NT2/D1 (cell line): Measurements from ENCODE around the gene LIPN.

Source experiments
- DNase-seq: peaks from one replicate; pipeline ENCODE4 v3.0.0-alpha.2; 2011; ENCODE audit warnings: low read depth, low spot score
- H3K27me3 ChIP-seq: 2 replicates; pipeline ENCODE4 v1.6.0; 2011; ENCODE audit warnings: mild to moderate bottlenecking; ENCODE audit not compliant: insufficient read length, insufficient read depth
- H3K36me3 ChIP-seq: 2 replicates; pipeline ENCODE4 v1.6.1; 2011; ENCODE audit warnings: mild to moderate bottlenecking, low read length, mixed read lengths; ENCODE audit not compliant: insufficient read depth, insufficient read length
- H3K4me1 ChIP-seq: 2 replicates; pipeline ENCODE4 v1.5.1; 2011; ENCODE audit not compliant: insufficient read depth, insufficient read length
- H3K4me3 ChIP-seq: 2 replicates; pipeline ENCODE4 v1.5.1; 2011; ENCODE audit warnings: low read depth; ENCODE audit not compliant: insufficient read length
- H3K9ac ChIP-seq: 2 replicates; pipeline ENCODE4 v1.6.0; 2011; ENCODE audit warnings: low read depth; ENCODE audit not compliant: insufficient read length
- H3K9me3 ChIP-seq: 2 replicates; pipeline ENCODE4 v1.5.1; 2011; ENCODE audit warnings: mild to moderate bottlenecking, low read length; ENCODE audit not compliant: insufficient read depth
- SUZ12 ChIP-seq: IDR thresholded peaks from 2 replicates; pipeline ENCODE4 v1.6.1; 2011; ENCODE audit not compliant: insufficient read length, insufficient read depth; ENCODE audit errors: extremely low read depth
- YY1 ChIP-seq: IDR thresholded peaks from 2 replicates; pipeline ENCODE4 v1.6.1; 2011; ENCODE audit not compliant: insufficient read length, insufficient read depth
- ZNF274 ChIP-seq: IDR thresholded peaks from 2 replicates; pipeline ENCODE4 v1.6.1; 2011; ENCODE audit warnings: mild to moderate bottlenecking, low read depth, low read length

Gene LIPN

DNA sequence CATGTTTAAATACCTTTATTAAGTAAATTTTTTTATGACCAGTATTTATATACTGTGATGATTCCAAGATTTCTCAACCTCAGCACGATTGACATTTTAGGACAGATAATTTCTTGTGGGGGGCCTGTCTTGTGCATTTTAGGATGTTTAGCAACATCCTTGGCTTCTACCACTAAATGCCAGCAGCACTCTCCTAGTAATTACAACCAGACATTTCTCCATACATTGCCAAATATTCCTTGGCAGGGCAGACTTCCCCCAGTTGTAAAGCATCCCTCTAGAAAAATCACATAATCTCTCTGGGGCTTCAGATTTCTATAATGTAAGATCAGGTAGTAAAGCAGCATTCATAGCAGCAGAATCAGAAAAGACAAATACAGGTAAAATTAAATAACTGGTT is 34.9 kb downstream of the LIPN start:
- no peak overlapping the region for H3K4me3 ChIP-seq
- no peak for DNase-seq
- no peaks in the 10 kb centered on the region for H3K27me3 ChIP-seq
- no peaks in the 10 kb centered on the region for H3K9me3 ChIP-seq
- no peak overlapping the region for H3K9ac ChIP-seq
- no peaks in the 10 kb centered on the region for H3K4me1 ChIP-seq
- TF ChIP-seq ZNF274 (no peak), YY1 (no peak), SUZ12 (no peak)
- H3K36me3 ChIP-seq: no peaks in the 10 kb centered on the region

DNA sequence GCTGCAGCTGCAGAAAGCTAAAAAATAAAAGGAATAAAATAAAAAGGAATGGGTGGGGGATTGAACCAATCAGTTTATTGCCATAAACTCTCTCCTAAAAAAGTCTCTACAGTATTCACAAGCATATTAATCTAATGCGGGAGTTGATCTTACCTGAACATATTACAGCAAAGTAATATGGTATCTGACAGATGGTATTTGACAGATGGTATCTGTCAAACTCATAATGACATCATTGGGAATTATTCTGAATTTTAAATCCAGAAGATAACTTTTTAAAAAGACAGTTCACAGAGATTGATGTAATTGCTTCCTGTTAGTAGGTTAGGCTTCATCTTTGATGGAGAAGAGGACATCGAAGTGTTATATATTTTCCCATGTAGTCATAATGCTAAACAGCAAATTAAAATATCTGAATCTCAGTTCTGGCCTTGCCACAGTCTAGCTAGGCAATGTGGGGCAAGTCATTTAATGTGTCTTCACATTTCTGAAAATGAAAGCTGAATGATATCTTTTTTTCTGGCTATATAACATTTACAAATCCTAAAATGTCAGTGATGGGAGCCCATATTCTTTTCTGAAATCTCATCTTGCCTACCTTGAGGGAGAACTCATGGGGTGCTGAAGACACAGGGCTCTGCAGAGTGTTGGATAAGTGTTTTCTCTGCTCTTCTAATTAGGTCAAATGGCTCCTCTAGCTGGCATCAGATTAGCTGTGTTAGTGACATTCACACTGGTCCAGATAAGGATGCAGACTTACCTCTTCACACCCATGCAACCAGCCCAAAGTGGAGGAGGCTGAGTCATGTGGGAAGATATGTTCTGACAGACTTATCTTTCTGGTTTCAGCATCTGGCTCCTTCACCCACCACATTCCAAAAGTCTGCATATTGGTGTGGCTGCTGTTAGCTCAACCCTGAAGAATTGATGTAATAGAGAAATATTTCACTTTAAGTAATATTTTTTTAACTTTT is 40.6 kb downstream of the LIPN start:
- no peaks in the 10 kb centered on the region for H3K27me3 ChIP-seq
- H3K9me3 ChIP-seq: no peaks in the 10 kb centered on the region
- H3K9ac ChIP-seq: no peak overlapping the region
- no peak overlapping the region for H3K4me3 ChIP-seq
- DNase-seq: no peak
- TF ChIP-seq YY1 (no peak), ZNF274 (no peak), SUZ12 (no peak)
- H3K36me3 ChIP-seq: no peaks in the 10 kb centered on the region
- peaks cover 2% of the 10 kb centered on the region for H3K4me1 ChIP-seq

DNA sequence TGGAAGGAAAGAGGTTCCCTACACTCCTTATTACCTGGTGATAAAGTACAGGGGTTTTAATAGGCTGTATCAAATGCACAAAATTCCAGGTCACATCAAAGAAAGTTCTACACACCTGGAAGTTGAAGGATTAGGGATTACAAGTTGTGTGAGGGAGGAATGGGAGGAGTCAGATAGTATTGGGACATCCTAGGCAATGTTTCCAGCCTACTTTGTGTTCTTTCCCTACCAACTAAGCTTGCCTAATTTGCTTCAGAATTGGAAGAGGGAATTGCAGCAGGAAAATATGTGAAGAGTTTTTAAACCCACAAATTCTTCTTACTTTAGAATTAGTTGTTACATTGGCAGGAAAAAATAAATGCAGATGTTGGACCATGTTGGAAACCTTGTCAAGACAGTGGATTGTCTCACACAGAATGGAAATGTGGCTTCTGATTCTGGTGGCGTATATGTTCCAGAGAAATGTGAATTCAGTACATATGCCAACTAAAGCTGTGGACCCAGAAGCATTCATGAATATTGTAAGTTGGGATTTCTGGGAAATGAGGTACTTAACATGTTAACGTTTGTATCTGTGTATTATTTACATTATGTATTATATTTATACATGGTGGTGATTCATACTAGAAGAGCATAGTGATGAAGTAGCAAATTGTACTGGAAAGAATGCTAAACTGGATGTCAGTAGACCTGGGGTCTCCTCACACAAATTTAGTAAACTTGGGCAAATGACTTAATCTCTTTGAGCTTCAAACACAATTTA is 42.9 kb downstream of the LIPN start, which contains the start of gene LIPM:
LIPM (plus strand) TSS at position 208 of the 763 bp plus-strand sequence; CDS start at position 375, 167 bp downstream.
- DNase-seq: no peak
- H3K36me3 ChIP-seq: no peaks in the 10 kb centered on the region
- peaks cover 2% of the 10 kb centered on the region for H3K4me1 ChIP-seq
- no peak within 1 kb of the TSS for H3K4me3 ChIP-seq
- TF ChIP-seq YY1: no peak
- TF ChIP-seq ZNF274: no peak
- TF ChIP-seq SUZ12: no peak
- no peaks in the 10 kb centered on the region for H3K27me3 ChIP-seq
- H3K9ac ChIP-seq: no peak within 1 kb of the TSS
- H3K9me3 ChIP-seq: no peaks in the 10 kb centered on the region

DNA sequence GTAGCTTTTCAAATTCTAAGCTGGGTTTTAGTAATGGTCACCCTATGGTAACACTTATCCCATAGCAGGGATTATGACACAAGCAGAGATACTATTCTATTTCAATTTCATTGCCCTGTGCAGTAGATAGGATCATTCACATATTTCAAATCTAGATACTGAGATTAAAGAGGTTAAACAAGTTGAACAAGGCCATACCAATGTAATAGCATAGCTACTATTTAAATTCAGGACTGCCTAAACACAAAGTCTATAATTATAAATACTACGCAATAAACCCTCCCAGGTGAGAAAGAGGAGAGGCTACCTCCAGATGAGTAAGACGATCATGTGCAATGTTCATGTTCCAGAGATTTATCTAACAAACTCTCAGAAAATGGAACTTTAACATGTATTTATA is 43.8 kb downstream of the LIPN start:
- no peak for TF ChIP-seq SUZ12
- TF ChIP-seq YY1: no peak
- TF ChIP-seq ZNF274: no peak
- Histone ChIP-seq H3K27me3 (no peaks in the 10 kb centered on the region), H3K36me3 (no peaks in the 10 kb centered on the region), H3K9me3 (no peaks in the 10 kb centered on the region), H3K4me1 (peaks cover 2% of the 10 kb centered on the region), H3K4me3 (no peak overlapping the region), H3K9ac (no peak overlapping the region)
- no peak for DNase-seq

DNA sequence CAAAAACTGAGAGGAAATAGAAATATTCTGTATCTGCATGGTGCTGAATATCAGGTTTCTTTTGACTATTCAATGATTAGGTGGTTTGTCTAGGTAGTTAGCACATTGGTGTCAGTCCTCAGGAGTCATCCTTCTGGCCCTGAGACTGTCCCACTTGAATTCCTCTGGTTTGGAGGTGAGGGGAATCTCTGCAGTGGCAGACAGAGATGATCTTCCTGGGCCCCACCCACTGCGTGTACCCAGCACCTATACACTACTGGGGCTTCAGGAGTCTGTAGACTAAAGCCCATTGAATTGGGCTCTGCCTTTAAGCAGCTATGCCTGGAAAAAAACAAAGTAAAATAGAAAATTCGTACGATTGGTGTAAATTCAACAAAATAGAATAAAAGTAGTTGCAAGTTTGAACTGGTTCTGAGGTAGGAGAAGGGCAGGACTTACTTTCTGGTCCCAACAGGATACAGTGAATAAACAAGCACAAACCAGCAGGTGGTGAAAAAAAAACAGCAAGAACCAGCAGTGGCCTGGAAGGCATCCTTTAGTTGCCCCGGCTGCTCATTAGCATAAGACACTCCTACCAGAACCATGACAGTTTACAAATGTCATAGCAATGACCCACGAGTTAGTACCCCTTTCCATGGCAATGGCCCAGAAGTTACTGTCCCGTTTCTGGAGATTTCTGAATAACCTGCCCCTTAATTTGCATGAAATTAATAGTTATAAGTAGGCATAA is 44.4 kb downstream of the LIPN start:
- Histone ChIP-seq H3K4me3 (no peak overlapping the region), H3K4me1 (peaks cover 2% of the 10 kb centered on the region), H3K27me3 (no peaks in the 10 kb centered on the region), H3K9ac (no peak overlapping the region), H3K9me3 (no peaks in the 10 kb centered on the region), H3K36me3 (no peaks in the 10 kb centered on the region)
- DNase-seq: no peak
- no peak for TF ChIP-seq YY1
- no peak for TF ChIP-seq SUZ12
- no peak for TF ChIP-seq ZNF274

DNA sequence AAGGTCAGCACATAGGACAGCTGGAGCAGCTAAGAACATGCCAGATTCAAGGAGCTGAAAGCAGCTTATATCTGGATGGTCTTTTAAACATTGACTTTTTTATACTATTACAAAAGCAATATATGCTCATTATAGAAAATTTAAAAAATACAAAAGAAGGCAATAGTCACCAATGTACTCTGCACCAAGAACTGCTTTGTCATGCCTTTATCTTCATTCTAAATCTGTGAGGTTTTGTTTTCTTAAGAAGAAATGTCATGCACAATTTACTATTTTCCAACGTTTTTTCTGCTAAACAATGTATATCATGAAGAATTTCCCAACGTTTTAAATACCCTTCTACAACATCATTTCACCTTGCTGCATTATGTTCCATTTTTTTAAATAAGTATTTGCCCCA is 45.5 kb downstream of the LIPN start:
- no peaks in the 10 kb centered on the region for H3K27me3 ChIP-seq
- DNase-seq: no peak

More for the DNA sequence above, 45.5 kb downstream of the LIPN start:
- no peaks in the 10 kb centered on the region for H3K36me3 ChIP-seq
- H3K4me1 ChIP-seq: peaks cover 2% of the 10 kb centered on the region
- H3K9ac ChIP-seq: no peak overlapping the region
- TF ChIP-seq ZNF274 (no peak), SUZ12 (no peak), YY1 (no peak)
- H3K4me3 ChIP-seq: no peak overlapping the region
- no peaks in the 10 kb centered on the region for H3K9me3 ChIP-seq
